ENCODE results near the gene PRKN.

DNA sequence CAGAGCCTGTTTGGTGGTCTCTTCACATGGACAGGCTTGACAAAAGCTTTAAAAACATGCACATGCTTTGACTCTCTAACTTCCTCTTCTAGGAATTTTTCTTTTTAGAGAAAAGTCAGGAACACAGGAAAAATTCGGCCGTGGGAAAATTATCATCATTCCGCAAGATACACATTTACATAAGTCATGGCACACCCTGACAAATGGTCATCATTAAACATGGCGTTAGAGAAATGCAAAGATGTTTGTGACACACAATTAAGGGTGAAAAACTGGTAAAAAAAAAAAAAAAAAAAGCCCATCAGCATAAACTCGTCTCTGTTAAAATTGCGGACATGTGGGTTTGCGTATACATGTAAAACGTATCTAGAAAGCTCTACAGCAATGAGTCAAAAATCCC is 1319.5 kb downstream of the PRKN start:
- TF ChIP-seq, protein P1, sequence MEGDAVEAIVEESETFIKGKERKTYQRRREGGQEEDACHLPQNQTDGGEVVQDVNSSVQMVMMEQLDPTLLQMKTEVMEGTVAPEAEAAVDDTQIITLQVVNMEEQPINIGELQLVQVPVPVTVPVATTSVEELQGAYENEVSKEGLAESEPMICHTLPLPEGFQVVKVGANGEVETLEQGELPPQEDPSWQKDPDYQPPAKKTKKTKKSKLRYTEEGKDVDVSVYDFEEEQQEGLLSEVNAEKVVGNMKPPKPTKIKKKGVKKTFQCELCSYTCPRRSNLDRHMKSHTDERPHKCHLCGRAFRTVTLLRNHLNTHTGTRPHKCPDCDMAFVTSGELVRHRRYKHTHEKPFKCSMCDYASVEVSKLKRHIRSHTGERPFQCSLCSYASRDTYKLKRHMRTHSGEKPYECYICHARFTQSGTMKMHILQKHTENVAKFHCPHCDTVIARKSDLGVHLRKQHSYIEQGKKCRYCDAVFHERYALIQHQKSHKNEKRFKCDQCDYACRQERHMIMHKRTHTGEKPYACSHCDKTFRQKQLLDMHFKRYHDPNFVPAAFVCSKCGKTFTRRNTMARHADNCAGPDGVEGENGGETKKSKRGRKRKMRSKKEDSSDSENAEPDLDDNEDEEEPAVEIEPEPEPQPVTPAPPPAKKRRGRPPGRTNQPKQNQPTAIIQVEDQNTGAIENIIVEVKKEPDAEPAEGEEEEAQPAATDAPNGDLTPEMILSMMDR (IDR thresholded peaks at IDR 0.05), result no peak
- no peak for TF ChIP-seq ZFX (IDR thresholded peaks at IDR 0.05; ENCODE audit: borderline replicate concordance)

Data from 22Rv1 (cell line).